Epithelial cell of prostate (primary cell): ENCODE data around the gene MRPL10.
"Not testable (repeated sequence)": the region's sequence is repeated elsewhere in the genome, so short reads cannot be mapped to it uniquely, and the experiment has no call there.

Experiments
- DNase-seq: peaks from one replicate; pipeline ENCODE4 v3.0.0-alpha.2; 2011; ENCODE audit warnings: low read depth, low spot score
- H3K27ac ChIP-seq: fragments of 450-650 bp; 2 replicates; pipeline ENCODE4 v1.5.1; 2017; ENCODE audit warnings: mild to moderate bottlenecking

Gene MRPL10

GRCh38 chr17:47803201-47803600 is 28.1 kb downstream of the MRPL10 start:
- no peak for DNase-seq

DNA sequence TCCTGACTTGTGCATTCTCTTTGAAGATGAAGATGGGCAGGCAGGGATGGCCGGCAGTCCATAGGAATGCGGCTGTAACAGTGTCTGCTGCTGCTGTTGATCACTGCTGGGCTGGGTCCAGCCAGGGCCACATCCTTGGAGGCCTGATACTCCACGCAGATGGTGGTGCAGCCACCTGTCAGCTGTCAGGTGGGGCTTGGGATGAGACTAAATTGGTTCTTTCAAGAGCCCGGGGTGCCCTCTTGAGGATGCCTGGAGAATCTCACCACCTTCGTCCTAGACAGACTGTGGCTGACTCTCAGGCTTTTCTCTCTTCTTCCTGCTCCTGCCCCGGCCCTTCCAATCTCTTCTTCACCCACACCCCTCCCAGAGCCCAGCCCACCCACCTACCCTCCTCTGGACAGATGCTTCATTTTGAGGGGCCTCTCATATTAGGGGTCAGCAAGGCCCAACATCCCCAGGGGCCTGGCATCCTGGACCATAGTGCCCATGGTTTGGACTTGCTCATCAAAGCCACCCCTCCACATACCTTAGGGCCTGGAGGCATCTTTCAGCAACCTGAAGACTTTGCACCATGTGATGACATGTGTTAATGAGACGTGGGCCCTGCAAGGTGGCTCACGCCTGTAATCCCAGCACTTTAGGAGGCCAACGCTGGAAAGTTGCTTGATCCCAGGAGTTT is 28.9 kb downstream of the MRPL10 start:
- no peak overlapping the region for H3K27ac ChIP-seq
- DNase-seq = no peak

More at GRCh38 chr17:47803201-47803600, 28.1 kb downstream of the MRPL10 start:
- no peak overlapping the region for H3K27ac ChIP-seq

DNA sequence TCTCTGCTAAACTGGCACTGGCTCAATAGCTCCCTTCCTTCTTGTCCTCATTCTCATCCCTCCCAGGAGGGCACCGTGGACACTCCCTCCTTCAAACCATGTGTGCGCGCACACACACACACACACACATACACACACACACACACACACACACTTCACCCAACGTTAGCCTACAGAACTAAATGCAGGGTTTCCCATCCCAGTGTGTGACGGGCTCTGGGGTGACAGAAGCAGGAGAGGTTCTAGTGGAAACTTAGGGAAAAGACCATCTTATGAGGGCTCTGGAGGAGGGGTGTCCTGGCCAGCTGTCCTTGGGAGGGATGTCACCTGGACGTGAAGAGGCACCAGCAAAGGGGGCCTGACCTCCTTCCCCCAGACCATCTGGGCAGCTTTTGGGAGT is 29.4 kb downstream of the MRPL10 start:
- no peak overlapping the region for H3K27ac ChIP-seq
- DNase-seq = no peak

DNA sequence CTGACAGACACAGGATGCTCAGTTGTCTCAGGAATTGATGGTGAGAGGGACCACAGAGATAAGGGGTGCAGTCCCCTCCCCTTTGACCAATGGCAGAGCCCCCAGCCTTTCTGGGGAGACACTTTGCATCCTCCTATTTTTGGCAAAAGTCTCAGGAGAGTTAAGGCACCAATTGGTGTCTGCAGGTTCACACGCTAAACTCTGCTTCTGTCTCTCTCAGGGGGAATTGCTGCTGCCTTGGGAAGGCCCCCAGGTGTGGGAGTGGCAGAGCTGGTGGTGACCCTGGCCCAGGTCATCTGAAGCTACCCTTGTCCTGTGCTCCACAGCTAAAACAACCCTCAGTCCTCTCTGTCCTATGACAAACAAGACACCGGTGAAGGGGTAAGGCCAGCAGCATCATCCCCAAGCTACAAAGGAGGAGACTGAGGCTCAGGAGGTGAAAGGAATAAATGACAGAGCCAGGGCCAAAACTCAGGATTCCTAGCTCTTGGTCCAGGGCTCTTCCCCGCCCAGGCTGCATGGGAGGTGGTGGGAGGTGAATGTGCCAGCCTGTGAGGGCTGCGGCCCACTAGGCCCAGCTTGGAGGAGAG is 30.1 kb downstream of the MRPL10 start:
- DNase-seq = no peak
- H3K27ac ChIP-seq = no peak overlapping the region

- H3K27ac ChIP-seq = no peak overlapping the region
- DNase-seq = no peak
Measured at GRCh38 chr17:47800686-47801085, 30.7 kb downstream of the MRPL10 start.

- DNase-seq = no peak
- no peak overlapping the region for H3K27ac ChIP-seq
Measured at GRCh38 chr17:47797797-47798196, 33.5 kb downstream of the MRPL10 start.

DNA sequence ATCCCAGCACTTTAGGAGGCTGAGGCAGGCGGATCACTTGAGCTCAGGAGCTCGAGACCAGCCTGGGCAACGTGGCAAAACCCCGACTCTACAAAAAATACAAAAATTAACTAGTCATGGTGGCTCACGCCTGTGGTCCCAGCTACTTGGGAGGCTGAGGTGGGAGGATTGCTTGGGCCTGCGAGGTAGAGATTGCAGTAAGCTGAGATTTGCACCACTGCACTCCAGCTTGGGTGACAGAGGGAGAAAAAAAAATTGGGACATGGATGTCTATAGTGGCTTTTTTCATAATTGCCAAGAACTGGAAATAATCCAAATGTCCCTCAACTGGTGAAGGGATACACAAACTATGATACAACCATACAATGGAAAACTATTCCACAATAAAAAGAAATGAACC is 38.4 kb downstream of the MRPL10 start:
- DNase-seq = no peak
- no peak overlapping the region for H3K27ac ChIP-seq

DNA sequence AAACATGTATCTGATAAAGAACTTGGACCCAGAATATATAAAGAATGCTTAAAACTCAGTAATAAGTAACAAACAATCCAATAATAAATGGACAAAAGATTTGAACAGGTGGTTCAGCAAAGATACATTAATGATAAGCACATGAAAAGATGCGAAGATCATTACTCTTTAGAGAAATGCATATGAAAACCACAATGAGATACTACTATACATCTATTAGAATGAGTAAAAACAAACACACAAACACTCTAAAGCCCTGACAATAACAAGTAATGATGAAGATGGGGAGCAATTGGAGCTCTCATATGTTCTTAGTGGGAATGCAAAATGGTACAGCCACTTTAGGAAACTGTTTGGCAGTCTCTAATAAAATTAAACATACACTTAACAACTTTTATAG is 38.9 kb downstream of the MRPL10 start:
- H3K27ac ChIP-seq = no peak overlapping the region
- no peak for DNase-seq

- no peak for DNase-seq
- H3K27ac ChIP-seq = no peak overlapping the region
Measured at GRCh38 chr17:47791025-47791424, 40.3 kb downstream of the MRPL10 start.

GRCh38 chr17:47789611-47790561 is 41.5 kb downstream of the MRPL10 start:
- DNase-seq = no peak
- H3K27ac ChIP-seq = no peak overlapping the region

- no peak for DNase-seq
- no peak overlapping the region for H3K27ac ChIP-seq
Measured at GRCh38 chr17:47785538-47786123, 45.7 kb downstream of the MRPL10 start.

- no peak overlapping the region for H3K27ac ChIP-seq
- DNase-seq = no peak
Measured at GRCh38 chr17:47781397-47781796, 49.9 kb downstream of the MRPL10 start.

DNA sequence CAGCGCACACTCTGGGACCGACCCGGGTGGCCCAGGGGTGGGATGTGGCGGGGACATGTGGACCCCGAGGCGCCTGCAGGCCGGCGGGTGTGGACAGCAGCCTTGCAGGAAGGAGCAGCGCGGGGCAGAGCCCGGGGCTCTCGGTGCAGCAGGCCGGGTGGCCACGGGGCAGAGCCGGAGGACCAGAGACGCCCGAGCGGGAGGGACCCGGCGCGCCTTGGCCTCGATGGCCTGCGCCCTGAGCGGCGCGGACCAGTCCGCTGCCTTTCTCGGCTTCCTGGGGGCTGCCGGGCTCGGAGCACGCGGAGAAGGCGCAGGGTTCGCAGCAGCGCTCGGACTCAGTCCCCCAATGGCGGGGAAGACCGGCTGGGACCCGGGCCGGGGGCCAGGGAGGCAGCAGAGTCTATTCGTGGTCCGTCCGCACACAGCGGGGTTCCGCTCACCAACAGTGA is 53.1 kb downstream of the MRPL10 start:
- no peak overlapping the region for H3K27ac ChIP-seq
- DNase-seq = no peak

DNA sequence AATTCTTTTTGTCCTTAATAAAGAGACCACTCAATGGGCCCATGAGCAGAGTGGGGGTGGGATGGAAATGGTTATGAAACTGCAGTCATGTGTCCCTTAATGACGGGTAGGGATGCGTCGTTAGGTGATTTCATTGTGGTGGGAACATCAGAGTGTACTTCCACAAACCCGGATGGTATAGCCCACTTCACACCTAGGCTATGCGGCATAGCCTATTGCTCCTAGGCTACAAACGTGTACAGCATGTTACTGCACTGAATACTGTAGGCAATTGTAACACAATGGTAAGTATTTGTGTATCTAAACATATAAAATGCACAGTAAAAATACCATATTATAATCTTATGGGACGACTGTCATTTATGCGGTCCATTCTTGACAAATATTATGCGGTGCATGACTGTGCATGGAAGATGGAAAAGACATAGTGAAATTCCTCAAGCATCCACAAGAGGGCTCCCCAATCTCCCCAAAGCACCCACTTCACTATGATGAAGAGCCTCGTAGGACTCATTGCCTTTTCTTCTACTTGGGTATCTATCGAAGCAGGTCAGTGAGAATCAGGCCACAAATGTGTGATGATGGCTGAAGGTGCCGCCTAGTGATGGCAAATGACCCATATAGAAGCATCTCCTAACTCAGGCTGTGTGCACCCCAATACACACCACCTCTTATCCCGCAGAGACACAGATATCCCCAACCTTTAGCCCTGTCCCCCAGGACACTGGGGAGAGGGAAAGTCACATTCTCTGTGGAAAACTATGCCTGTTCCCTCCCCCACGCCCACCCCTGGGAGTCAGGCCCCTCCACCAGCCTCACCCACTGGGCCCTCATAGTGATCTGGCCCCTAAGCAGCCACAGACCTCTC is 54.8 kb downstream of the MRPL10 start:
- no peak for DNase-seq

DNA sequence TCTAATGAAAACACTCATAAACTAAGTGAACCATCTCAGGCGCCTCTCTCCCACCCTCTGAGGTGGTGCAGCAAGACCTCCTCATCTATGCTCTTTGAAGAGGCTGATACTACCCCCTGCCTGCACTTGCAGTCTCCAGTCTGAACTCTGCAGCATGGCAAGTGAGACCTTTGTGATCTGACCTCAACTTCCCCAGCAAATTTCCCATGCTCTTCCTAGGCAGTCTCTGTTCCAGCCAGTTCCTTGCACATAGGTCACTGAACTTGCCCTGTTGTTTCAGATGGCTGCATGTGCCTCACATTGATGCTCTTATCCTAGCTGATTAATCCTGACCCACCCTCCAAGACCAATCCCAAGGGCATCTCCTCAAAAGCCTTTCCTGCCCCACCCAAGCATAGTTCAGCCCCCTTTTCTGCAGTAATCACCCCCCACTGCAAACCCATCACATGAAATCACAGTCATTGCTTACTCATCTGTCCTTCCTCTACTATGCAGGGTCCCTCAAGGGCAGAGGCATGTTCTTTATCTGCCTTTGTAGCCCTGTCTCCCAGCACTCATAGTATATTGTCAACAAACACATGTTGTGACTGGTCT is 56.3 kb downstream of the MRPL10 start:
- H3K27ac ChIP-seq = no peak overlapping the region
- DNase-seq = no peak

More for the DNA sequence above, 54.8 kb downstream of the MRPL10 start:
- H3K27ac ChIP-seq = no peak overlapping the region

GRCh38 chr17:47774331-47774730 is 57.0 kb downstream of the MRPL10 start:
- no peak for DNase-seq
- no peak overlapping the region for H3K27ac ChIP-seq

GRCh38 chr17:47773649-47774048 is 57.7 kb downstream of the MRPL10 start:
- not testable (repeated sequence) for H3K27ac ChIP-seq, DNase-seq
